Endothelial cell (in vitro differentiated cells): ENCODE results near the gene MORC2. TPM values are rescaled to one million over a fixed set of nuclear protein-coding genes. Genes with fewer than 3 reads are reported as not detected.

Experiments used
- DNase-seq: peaks from one replicate; pipeline ENCODE4 v3.0.0; 2021; ENCODE audit warnings: low spot score
- H3K27ac Mint-ChIP-seq: one replicate; pipeline ENCODE4 v1.8.0; 2021; ENCODE audit warnings: mixed read lengths, inconsistent platforms; ENCODE audit not compliant: unreplicated experiment
- H3K27me3 Mint-ChIP-seq: one replicate; pipeline ENCODE4 v1.8.0; 2021; ENCODE audit warnings: mild to moderate bottlenecking, moderate library complexity, mixed read lengths, inconsistent platforms; ENCODE audit not compliant: unreplicated experiment
- H3K36me3 Mint-ChIP-seq: one replicate; pipeline ENCODE4 v1.8.0; 2021; ENCODE audit warnings: mild to moderate bottlenecking, low read depth, mixed read lengths, inconsistent platforms; ENCODE audit not compliant: unreplicated experiment
- H3K4me1 Mint-ChIP-seq: one replicate; pipeline ENCODE4 v1.8.0; 2021; ENCODE audit warnings: mild to moderate bottlenecking, mixed read lengths, inconsistent platforms; ENCODE audit not compliant: unreplicated experiment
- H3K4me3 Mint-ChIP-seq: one replicate; pipeline ENCODE4 v1.8.0; 2021; ENCODE audit warnings: mild to moderate bottlenecking, mixed read lengths, inconsistent platforms; ENCODE audit not compliant: unreplicated experiment
- H3K9me3 Mint-ChIP-seq: one replicate; pipeline ENCODE4 v1.8.0; 2021; ENCODE audit warnings: mixed read lengths, inconsistent platforms; ENCODE audit not compliant: unreplicated experiment
- CTCF ChIP-seq: fragments of 200-600 bp; sonication (generic); IDR thresholded peaks from one replicate; pipeline ENCODE4 v1.5.0; 2021; ENCODE audit warnings: antibody characterized with exemption; ENCODE audit not compliant: unreplicated experiment
- total RNA-seq: library from RNA; stranded (reverse); fragmentation: NEBNext Ultra II Directional; extraction: Animal tissue kit (Norgen Biotek cat#: 25700); gene quantifications from one replicate; pipeline ENCODE4 v1.2.1, GENCODE V29; 2021; ENCODE audit not compliant: unreplicated experiment

Gene MORC2
- total RNA-seq, 1 donor from 2014 or later: 56.2 TPM

GRCh38 chr22:30985561-30986208, 17.1 kb upstream of the MORC2 start:
- Mint-ChIP-seq H3K27ac (peak overlapping the region; percentile 14), H3K27me3 (no peaks in the 10 kb centered on the region), H3K36me3 (no peaks in the 10 kb centered on the region), H3K4me3 (no peak overlapping the region), H3K9me3 (no peaks in the 10 kb centered on the region), H3K4me1 (peaks cover 5% of the 10 kb centered on the region)
- DNase-seq: no peak
- TF ChIP-seq CTCF: no peak

GRCh38 chr22:30984317-30984716, 15.7 kb upstream of the MORC2 start:
- DNase-seq: no peak
- H3K36me3 Mint-ChIP-seq: peaks cover 4% of the 10 kb centered on the region
- no peak for TF ChIP-seq CTCF
- no peaks in the 10 kb centered on the region for H3K9me3 Mint-ChIP-seq
- H3K27me3 Mint-ChIP-seq: no peaks in the 10 kb centered on the region
- peaks cover 2% of the 10 kb centered on the region for H3K4me1 Mint-ChIP-seq
- H3K27ac Mint-ChIP-seq: no peak overlapping the region
- no peak overlapping the region for H3K4me3 Mint-ChIP-seq

- Mint-ChIP-seq H3K27ac (no peak overlapping the region), H3K4me3 (no peak overlapping the region), H3K36me3 (peaks cover 13% of the 10 kb centered on the region), H3K27me3 (no peaks in the 10 kb centered on the region), H3K9me3 (no peaks in the 10 kb centered on the region), H3K4me1 (no peaks in the 10 kb centered on the region)
- no peak for TF ChIP-seq CTCF
- DNase-seq: no peak
These were observed 13.9 kb upstream of the MORC2 start for GRCh38 chr22:30982512-30982911.

- no peaks in the 10 kb centered on the region for H3K4me1 Mint-ChIP-seq
- H3K9me3 Mint-ChIP-seq: no peaks in the 10 kb centered on the region
- no peak overlapping the region for H3K27ac Mint-ChIP-seq
- no peaks in the 10 kb centered on the region for H3K27me3 Mint-ChIP-seq
- peaks cover 35% of the 10 kb centered on the region for H3K36me3 Mint-ChIP-seq
- no peak overlapping the region for H3K4me3 Mint-ChIP-seq
- TF ChIP-seq CTCF: no peak
- DNase-seq: no peak
These were observed 11.4 kb upstream of the MORC2 start for GRCh38 chr22:30979932-30980331.

- Mint-ChIP-seq H3K9me3 (no peaks in the 10 kb centered on the region), H3K4me3 (no peak overlapping the region), H3K27ac (no peak overlapping the region), H3K4me1 (peaks cover 4% of the 10 kb centered on the region), H3K36me3 (peaks cover 49% of the 10 kb centered on the region), H3K27me3 (no peaks in the 10 kb centered on the region)
- TF ChIP-seq CTCF: no peak
- no peak for DNase-seq
These were observed 9.9 kb upstream of the MORC2 start for GRCh38 chr22:30978304-30978962.
